K562 (cell line): ENCODE results near the gene CENPX. TPM values are rescaled to one million over a fixed set of nuclear protein-coding genes. Genes with fewer than 3 reads are reported as not detected.

ENCODE experiments used
- BRD9 ChIP-seq: fragments of 450-650 bp; IDR thresholded peaks from 2 replicates; pipeline ENCODE4 v1.6.1; 2018; ENCODE audit warnings: low read depth; ENCODE audit not compliant: partially characterized antibody
- ETV5 ChIP-seq: sonication (generic); formaldehyde crosslinking; IDR thresholded peaks from 2 replicates; pipeline ENCODE4 v1.4.0; 2020; ENCODE audit warnings: low read depth, mild to moderate bottlenecking, missing genetic modification reagents
- HMGN3 ChIP-seq: IDR thresholded peaks from 2 replicates; pipeline ENCODE4 v1.6.1; 2011; ENCODE audit warnings: borderline replicate concordance, low read depth, mild to moderate bottlenecking, mixed read lengths, low read length; ENCODE audit not compliant: insufficient read length; ENCODE audit errors: extremely low read depth
- HNRNPK ChIP-seq: fragments of 200-400 bp; formaldehyde crosslinking; IDR thresholded peaks from one replicate; pipeline ENCODE4 v1.6.1; 2018; ENCODE audit warnings: mild to moderate bottlenecking, low read depth, low read length; ENCODE audit not compliant: poor library complexity, severe bottlenecking
- JUN ChIP-seq, 2 experiments: sonication (generic) in 1 of 2; formaldehyde crosslinking in 1 of 2; IDR thresholded peaks; 2 replicates each; pipeline versions ENCODE4 v1.6.1 to v1.8.0; 2012 to 2022; ENCODE audit warnings: borderline replicate concordance in 2 of 2, mild to moderate bottlenecking in 2 of 2, improper control_type of control experiment in 1 of 2, low read depth in 1 of 2, low read length in 1 of 2, missing genetic modification reagents in 1 of 2
- KDM1A ChIP-seq, 2 experiments: fragments of 450-650 bp; IDR thresholded peaks; 2 replicates each; pipeline ENCODE4 v1.6.1; 2016; ENCODE audit warnings: mild to moderate bottlenecking in 2 of 2
- PHF8 ChIP-seq: fragments of 200-600 bp; sonication (generic); IDR thresholded peaks from 2 replicates; pipeline ENCODE4 v1.6.1; 2012; ENCODE audit warnings: mixed run types, mild to moderate bottlenecking, inconsistent platforms, low read length, moderate library complexity, borderline replicate concordance
- POLR2G ChIP-seq: fragments of 200-400 bp; formaldehyde crosslinking; IDR thresholded peaks from 2 replicates; pipeline ENCODE4 v1.6.1; 2017; ENCODE audit warnings: low read depth, mild to moderate bottlenecking, antibody characterized with exemption, low read length, moderate library complexity
- RAD51 ChIP-seq: fragments of 450-650 bp; IDR thresholded peaks from 2 replicates; pipeline ENCODE4 v1.7.1; 2016; ENCODE audit warnings: low read depth, mild to moderate bottlenecking, borderline replicate concordance
- RBBP5 ChIP-seq: fragments of 200-600 bp; sonication (generic); IDR thresholded peaks from 2 replicates; pipeline ENCODE4 v1.6.1; 2012; ENCODE audit warnings: borderline replicate concordance, mild to moderate bottlenecking, low read length, control low read depth, inconsistent platforms; ENCODE audit not compliant: insufficient read depth, poor library complexity, severe bottlenecking
- RBM15 ChIP-seq: fragments of 200-400 bp; formaldehyde crosslinking; IDR thresholded peaks from 2 replicates; pipeline ENCODE4 v1.6.1; 2018; ENCODE audit warnings: mild to moderate bottlenecking, low read length, moderate library complexity; ENCODE audit not compliant: insufficient read depth
- TAL1 ChIP-seq: fragments of 450-650 bp; IDR thresholded peaks from 2 replicates; pipeline ENCODE4 v1.6.1; 2016; ENCODE audit warnings: mild to moderate bottlenecking
- UBTF ChIP-seq, 2 experiments: IDR thresholded peaks; 2 replicates each; pipeline ENCODE4 v1.6.1; 2012; ENCODE audit warnings: improper control_type of control experiment in 2 of 2, low read depth in 2 of 2, low read length in 2 of 2, borderline replicate concordance in 1 of 2
- ZNF263 ChIP-seq: sonication (generic); formaldehyde crosslinking; IDR thresholded peaks from 2 replicates; pipeline ENCODE4 v1.8.0; 2022; ENCODE audit warnings: mild to moderate bottlenecking, missing genetic modification reagents, borderline replicate concordance
- polyA plus RNA-seq, 8 experiments: library from polyadenylated mRNA; depleted of rRNA in 4 of 8; stranded (reverse) in 5 of 8; unstranded in 3 of 8; fragments of >200 nt; fragmentation: Nextera tagmentation in 2 of 8; fragmentation: Illumina TruSeq in 1 of 8; extraction: Ambion mirVana in 2 of 8; extraction: Trizol in 1 of 8; gene quantifications; 2 replicates each; pipeline versions ENCODE4 v1.2.1 to v1.2.3, GENCODE V29; 2011 to 2014; ENCODE audit warnings: inconsistent platforms in 1 of 8, missing spikeins in 1 of 8
- total RNA-seq, 7 experiments: library from RNA; depleted of rRNA in 6 of 7; stranded (reverse); fragments of >200 nt in 6 of 7; fragmentation: Illumina TruSeq in 2 of 7; extraction: Trizol in 2 of 7; gene quantifications; 2 replicates each; pipeline versions ENCODE4 v1.2.1 to v1.2.3, GENCODE V29; 2011 to 2021; ENCODE audit warnings: low replicate concordance in 1 of 7
- TF ChIP-seq, protein P1 (sequence below), 2 experiments: fragments of 450-650 bp in 1 of 2; sonication (generic) in 1 of 2; formaldehyde crosslinking; conservative IDR thresholded peaks; 2 replicates each; pipeline versions ENCODE4 v1.4.0 to v1.8.1; 2020 to 2022; ENCODE audit warnings: mild to moderate bottlenecking in 1 of 2, missing genetic modification reagents in 1 of 2
- TF ChIP-seq, protein P2 (sequence below): IDR thresholded peaks from 2 replicates; pipeline ENCODE4 v1.6.1; 2012; ENCODE audit warnings: low read depth, low read length, improper control_type of control experiment, borderline replicate concordance
- TF ChIP-seq, protein P3 (sequence below): sonication (generic); formaldehyde crosslinking; IDR thresholded peaks from 2 replicates; pipeline ENCODE4 v1.9.0; 2022; ENCODE audit warnings: mild to moderate bottlenecking, missing genetic modification reagents
- TF ChIP-seq, protein P4 (sequence below), 2 experiments: fragments of 450-650 bp; conservative IDR thresholded peaks; 2 replicates each; pipeline ENCODE4 v1.6.1; 2017; ENCODE audit warnings: mild to moderate bottlenecking in 2 of 2, moderate library complexity in 2 of 2

CENPX gene
- total and polyA plus RNA-seq, 9 of the 15 experiments (the other 6 are each of a cell fraction or from before 2014, with no cell fraction given), result 32.7 to 352 (median 127) TPM

DNA sequence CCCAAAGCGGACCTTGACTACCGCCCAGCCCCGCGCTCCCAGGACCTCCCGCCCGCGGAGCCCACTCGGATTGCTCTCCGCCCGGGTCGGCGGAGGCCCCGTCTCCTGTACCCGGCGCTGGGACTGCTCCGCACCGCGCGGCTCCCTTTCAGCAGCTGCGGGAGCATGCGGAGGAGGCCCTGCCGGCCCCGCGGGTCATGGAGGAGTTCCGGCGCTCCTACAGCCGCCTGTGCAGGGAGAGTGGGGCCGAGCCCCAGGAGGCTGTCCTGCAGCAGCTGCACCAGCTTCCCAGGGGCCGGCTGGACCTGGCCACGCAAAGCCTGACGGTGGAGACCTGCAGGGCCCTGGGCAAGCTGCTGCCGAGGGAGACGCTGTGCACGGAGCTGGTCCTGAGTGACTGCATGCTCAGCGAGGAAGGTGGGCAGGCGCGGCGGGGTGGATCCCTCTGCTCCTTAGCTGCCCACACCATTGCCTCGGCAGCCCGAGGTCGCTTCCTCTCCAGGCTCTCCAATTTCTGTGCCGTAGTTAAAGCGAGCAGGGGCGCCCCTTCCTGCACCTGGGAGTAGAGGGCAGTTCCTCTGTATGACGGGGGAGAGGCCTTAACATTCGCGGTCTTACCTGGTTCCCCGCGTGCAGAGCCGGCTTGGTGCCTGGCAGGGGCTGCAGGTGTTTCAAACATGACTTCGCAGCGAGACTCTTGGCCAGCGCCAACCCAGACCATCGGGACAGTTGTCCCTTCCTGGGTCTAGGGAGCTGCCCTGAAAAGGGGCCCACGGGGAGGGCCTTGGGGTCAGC lies 966 bp upstream of the CENPX start (continued):
- TF ChIP-seq, protein P1, sequence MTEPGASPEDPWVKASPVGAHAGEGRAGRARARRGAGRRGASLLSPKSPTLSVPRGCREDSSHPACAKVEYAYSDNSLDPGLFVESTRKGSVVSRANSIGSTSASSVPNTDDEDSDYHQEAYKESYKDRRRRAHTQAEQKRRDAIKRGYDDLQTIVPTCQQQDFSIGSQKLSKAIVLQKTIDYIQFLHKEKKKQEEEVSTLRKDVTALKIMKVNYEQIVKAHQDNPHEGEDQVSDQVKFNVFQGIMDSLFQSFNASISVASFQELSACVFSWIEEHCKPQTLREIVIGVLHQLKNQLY (CRISPR knock-in tag; conservative IDR thresholded peaks at IDR 0.05), result 0 out of 4 replicates have a peak, but pooled peaks of 1 of the 2 experiments have one; percentile 37
- TF ChIP-seq, protein P2, sequence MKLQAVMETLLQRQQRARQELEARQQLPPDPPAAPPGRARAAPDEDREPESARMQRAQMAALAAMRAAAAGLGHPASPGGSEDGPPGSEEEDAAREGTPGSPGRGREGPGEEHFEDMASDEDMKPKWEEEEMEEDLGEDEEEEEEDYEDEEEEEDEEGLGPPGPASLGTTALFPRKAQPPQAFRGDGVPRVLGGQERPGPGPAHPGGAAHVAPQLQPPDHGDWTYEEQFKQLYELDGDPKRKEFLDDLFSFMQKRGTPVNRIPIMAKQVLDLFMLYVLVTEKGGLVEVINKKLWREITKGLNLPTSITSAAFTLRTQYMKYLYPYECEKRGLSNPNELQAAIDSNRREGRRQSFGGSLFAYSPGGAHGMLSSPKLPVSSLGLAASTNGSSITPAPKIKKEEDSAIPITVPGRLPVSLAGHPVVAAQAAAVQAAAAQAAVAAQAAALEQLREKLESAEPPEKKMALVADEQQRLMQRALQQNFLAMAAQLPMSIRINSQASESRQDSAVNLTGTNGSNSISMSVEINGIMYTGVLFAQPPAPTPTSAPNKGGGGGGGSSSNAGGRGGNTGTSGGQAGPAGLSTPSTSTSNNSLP, result no peak
- TF ChIP-seq ZNF263 (CRISPR knock-in tag) (no peak), PHF8 (peak; percentile 36; the same call in 1 of the 2 replicates), TAL1 (no peak), JUN (IDR thresholded peaks at IDR 0.05; ENCODE audit: borderline replicate concordance, low read depth, low read length) (no peak), JUN (CRISPR knock-in tag; IDR thresholded peaks at IDR 0.05; ENCODE audit: borderline replicate concordance) (peak; percentile 81; the same call in 1 of the 2 replicates), HMGN3 (no peak), RAD51 (no peak), BRD9 (no peak), UBTF (IDR thresholded peaks at IDR 0.05; ENCODE audit: borderline replicate concordance in 1 of 2, low read depth in 2 of 2, low read length in 2 of 2) (0 out of 4 replicates have a peak, but pooled peaks of 1 of the 2 experiments have one; percentile 50), HNRNPK (no peak), RBM15 (no peak), RBBP5 (peak; percentile 67), POLR2G (peak; percentile 48), ETV5 (CRISPR knock-in tag) (no peak), KDM1A (IDR thresholded peaks at IDR 0.05) (no peak)
- TF ChIP-seq, protein P3, sequence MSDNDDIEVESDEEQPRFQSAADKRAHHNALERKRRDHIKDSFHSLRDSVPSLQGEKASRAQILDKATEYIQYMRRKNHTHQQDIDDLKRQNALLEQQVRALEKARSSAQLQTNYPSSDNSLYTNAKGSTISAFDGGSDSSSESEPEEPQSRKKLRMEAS (CRISPR knock-in tag), result no peak
- TF ChIP-seq, protein P4, sequence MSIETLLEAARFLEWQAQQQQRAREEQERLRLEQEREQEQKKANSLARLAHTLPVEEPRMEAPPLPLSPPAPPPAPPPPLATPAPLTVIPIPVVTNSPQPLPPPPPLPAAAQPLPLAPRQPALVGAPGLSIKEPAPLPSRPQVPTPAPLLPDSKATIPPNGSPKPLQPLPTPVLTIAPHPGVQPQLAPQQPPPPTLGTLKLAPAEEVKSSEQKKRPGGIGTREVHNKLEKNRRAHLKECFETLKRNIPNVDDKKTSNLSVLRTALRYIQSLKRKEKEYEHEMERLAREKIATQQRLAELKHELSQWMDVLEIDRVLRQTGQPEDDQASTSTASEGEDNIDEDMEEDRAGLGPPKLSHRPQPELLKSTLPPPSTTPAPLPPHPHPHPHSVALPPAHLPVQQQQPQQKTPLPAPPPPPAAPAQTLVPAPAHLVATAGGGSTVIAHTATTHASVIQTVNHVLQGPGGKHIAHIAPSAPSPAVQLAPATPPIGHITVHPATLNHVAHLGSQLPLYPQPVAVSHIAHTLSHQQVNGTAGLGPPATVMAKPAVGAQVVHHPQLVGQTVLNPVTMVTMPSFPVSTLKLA (conservative IDR thresholded peaks at IDR 0.05), result peak in 1 of 2 experiments; percentile 7; a peak in 1 of 4 replicates
